Heart right ventricle (tissue), 16 donors: ENCODE measurements around the gene SNAP23. TPM values are rescaled to one million over a fixed set of nuclear protein-coding genes. Genes with fewer than 3 reads are reported as not detected.

Experiments used
- ATAC-seq, 8 donors: fragments of 200-7000 bp; cut with Tn5 transposase; one replicate each; pipeline ENCODE4 v1.9.1; 2020; ENCODE audit warnings: mild to moderate bottlenecking in 8 of 8, moderate library complexity in 8 of 8, moderate number of reproducible peaks in 1 of 8
- DNase-seq, 2 donors: peaks; one replicate each; pipeline ENCODE4 v3.0.0-alpha.2; 2020
- H3K27ac ChIP-seq, 10 donors: fragments of 200-600 bp; sonication (generic) in 2 of 10; one replicate each; pipeline versions ENCODE4 v1.5.0 to v1.8.0; 2020 to 2022; ENCODE audit warnings: mild to moderate bottlenecking in 3 of 10
- H3K27me3 ChIP-seq, 7 donors: fragments of 200-600 bp; one replicate each; pipeline ENCODE4 v1.8.0; 2021 to 2022; ENCODE audit warnings: mild to moderate bottlenecking in 2 of 7
- H3K36me3 ChIP-seq, 9 donors: fragments of 200-600 bp; sonication (generic) in 1 of 9; one replicate each; pipeline versions ENCODE4 v1.5.0 to v1.8.0; 2020 to 2022; ENCODE audit warnings: mild to moderate bottlenecking in 2 of 9
- H3K4me1 ChIP-seq, 9 donors: fragments of 200-600 bp; sonication (generic) in 1 of 9; one replicate each; pipeline versions ENCODE4 v1.5.0 to v1.8.0; 2020 to 2022; ENCODE audit warnings: mild to moderate bottlenecking in 4 of 9
- H3K4me3 ChIP-seq, 10 donors: fragments of 200-600 bp; sonication (generic) in 2 of 10; one replicate each; pipeline versions ENCODE4 v1.5.0 to v1.8.0; 2020 to 2022; ENCODE audit warnings: mild to moderate bottlenecking in 7 of 10, moderate library complexity in 2 of 10
- H3K9me3 ChIP-seq, 11 donors: fragments of 200-600 bp in 10 of 11; sonication (generic) in 2 of 11; one replicate each; pipeline versions ENCODE4 v1.5.0 to v1.8.0; 2013 to 2022; ENCODE audit warnings: mild to moderate bottlenecking in 2 of 11, control low read depth in 1 of 11, moderate library complexity in 1 of 11
- CTCF ChIP-seq, 9 donors: fragments of 200-600 bp; sonication (generic) in 2 of 9; IDR thresholded peaks; one replicate each; pipeline versions ENCODE4 v1.5.0 to v1.8.0; 2021 to 2022; ENCODE audit warnings: antibody characterized with exemption in 9 of 9, mild to moderate bottlenecking in 5 of 9, moderate library complexity in 1 of 9
- WGBS, 2 donors: extraction: QIAGEN DNeasy Blood & Tissue Kit; methylation state at CpG; one replicate each; pipeline ENCODE4 v1.1.7; 2013; ENCODE audit warnings: inconsistent platforms in 1 of 2; 5-methylcytosine and 5-hydroxymethylcytosine counted together
- intact Hi-C, 10 donors: fragments of 100-400 bp; cut with DNase I; formaldehyde crosslinking; loops; one replicate each; pipeline versions ENCODE4 v1.11.1 to v1.14.2; 2022
- polyA plus RNA-seq, 2 donors: library from polyadenylated mRNA; stranded (reverse); fragments of 200-250 nt; gene quantifications; one replicate each; pipeline ENCODE4 v1.2.3, GENCODE V29; 2013
- total RNA-seq, 10 donors: library from RNA; stranded (reverse); fragmentation: NEBNext Ultra II Directional in 3 of 10; extraction: Animal tissue kit (Norgen Biotek cat#: 25700) in 3 of 10; gene quantifications; one replicate each; pipeline versions ENCODE4 v1.2.1 to v1.2.4, GENCODE V29; 2021 to 2023
- donor health status: Arrhythmogenic right ventricular cardiomyopathy.
- donor health status: ischemic (EF 13 %, LVEDD 7.1; RV severe dilation, severe dysfunction).
- donor health status: healthy with polysubstance abuse.
- donor health status: DM: no; HTN: yes; CAD: no.
- donor health status: DM: no; HTN: no; CAD: no.
- donor health status: ischemic (EF 25% LVEDD 6.9; RV normal size, moderate dysfunction).
- donor health status: ischemic (EF 25% LVEDD 5.7; RV mildly dilated, moderate dysfunction).
- donor health status: healthy.
- donor health status: DM: yes; HTN: yes; CAD: no.
- donor health status: Ischemic cardiomyopathy.
- donor health status: ischemic (EF 35%, LVEDD 5.7; RV mildly dilated, moderate dysfunction).
- donor health status: nonischemic (EF 11% LVEDD 7.7; RV severe dilation, severe dysfunction).
- donor health status: DM: yes; HTN: yes; CAD: no.
- donor health status: PGD.
- donor health status: ischemic (EF 29% LVEDD 5.4; RV normal size, mild dysfunction).
- donor health status: nonischemic (EF 23%, LVEDD 6.1; RV moderate dilation, normal function).

SNAP23 gene
- total and polyA plus RNA-seq, 12 donors, result 24.8 to 87.9 (median 46.6) TPM

GRCh38 chr15:42465520-42466259 is 29.7 kb upstream of the SNAP23 start:
- H3K27ac ChIP-seq, result no peak overlapping the region

GRCh38 chr15:42471002-42471401 is 24.4 kb upstream of the SNAP23 start:
- peak overlapping the region in 8 of 10 donors; percentile 10 to 65 (median 36) for H3K27ac ChIP-seq
- no peaks in the 10 kb centered on the region for H3K27me3 ChIP-seq
- peaks cover 0 to 33% (median 18%) of the 10 kb centered on the region in 9 donors for H3K4me1 ChIP-seq
- H3K36me3 ChIP-seq, result peaks cover 0 to 47% (median 0%) of the 10 kb centered on the region in 9 donors
- DNase-seq, result no peak
- no peak for TF ChIP-seq CTCF (IDR thresholded peaks at IDR 0.05)
- ATAC-seq, result peak in 6 of 8 donors; percentile 16 to 85 (median 30)
- WGBS, 2 donors, result 24 to 46% methylated on average over 3 of the region's 3 CpGs
- intact Hi-C loops, result loop anchor here in 1 of 10 donors (10.0 kb wide), 1 partner anchor 196 kb away; the partner anchor contains the start of genes GANC and TMEM87A
- H3K9me3 ChIP-seq, result no peaks in the 10 kb centered on the region
- no peak overlapping the region for H3K4me3 ChIP-seq

More at GRCh38 chr15:42465520-42466259, 29.7 kb upstream of the SNAP23 start:
- WGBS, 2 donors, result 89 to 92% methylated on average over 8 of the region's 8 CpGs
- TF ChIP-seq CTCF (IDR thresholded peaks at IDR 0.05), result no peak
- Histone ChIP-seq H3K9me3 (no peaks in the 10 kb centered on the region), H3K4me1 (peaks cover 0 to 23% (median 11%) of the 10 kb centered on the region in 9 donors), H3K4me3 (no peak overlapping the region), H3K36me3 (peaks cover 0 to 81% (median 5%) of the 10 kb centered on the region in 9 donors), H3K27me3 (no peaks in the 10 kb centered on the region)
- intact Hi-C loops, result loop anchor here in 1 of 10 donors (10.0 kb wide), 1 partner anchor 81 kb away; no protein-coding TSS in a partner anchor
- DNase-seq (no peak), ATAC-seq (no peak)

GRCh38 chr15:42474827-42475226 is 20.6 kb upstream of the SNAP23 start:
- Histone ChIP-seq H3K36me3 (peaks cover 0 to 23% (median 0%) of the 10 kb centered on the region in 9 donors), H3K27me3 (no peaks in the 10 kb centered on the region), H3K9me3 (no peaks in the 10 kb centered on the region), H3K4me3 (no peak overlapping the region), H3K4me1 (peaks cover 0 to 32% (median 18%) of the 10 kb centered on the region in 9 donors), H3K27ac (peak overlapping the region in 2 of 10 donors; percentile 6 to 16)
- TF ChIP-seq CTCF (IDR thresholded peaks at IDR 0.05), result no peak
- intact Hi-C loops, result loop anchor here in 1 of 10 donors (10.0 kb wide), 1 partner anchor 200 kb away; the partner anchor contains the start of genes GANC and TMEM87A
- DNase-seq (no peak), ATAC-seq (no peak)
- 73 to 81% methylated on average over 2 of the region's 2 CpGs for WGBS, 2 donors

GRCh38 chr15:42482701-42483100 is 12.7 kb upstream of the SNAP23 start:
- peaks cover 0 to 15% (median 6%) of the 10 kb centered on the region in 11 donors for H3K9me3 ChIP-seq
- TF ChIP-seq CTCF (IDR thresholded peaks at IDR 0.05), result no peak
- intact Hi-C loops, result no loop called here
- no peaks in the 10 kb centered on the region for H3K27me3 ChIP-seq
- no peak for DNase-seq
- ATAC-seq, result no peak
- H3K36me3 ChIP-seq, result peaks cover 0 to 26% (median 0%) of the 10 kb centered on the region in 9 donors
- peaks cover 0 to 21% (median 5%) of the 10 kb centered on the region in 9 donors for H3K4me1 ChIP-seq
- 96 to 97% methylated on average over 6 of the region's 6 CpGs for WGBS, 2 donors
- no peak overlapping the region for H3K27ac ChIP-seq
- no peak overlapping the region for H3K4me3 ChIP-seq
